HG03432 (cell line): ENCODE data around the gene ADARB1.

Source experiments
- ATAC-seq: cut with Tn5 transposase; IDR thresholded peaks from one replicate; pipeline ENCODE4 v1.9.1; 2021; ENCODE audit warnings: mild to moderate bottlenecking, moderate library complexity; ENCODE audit not compliant: unreplicated experiment

ADARB1 gene

GRCh38 chr21:45073301-45074047 is 906 bp upstream of the ADARB1 start:
- ATAC-seq, result no peak

DNA sequence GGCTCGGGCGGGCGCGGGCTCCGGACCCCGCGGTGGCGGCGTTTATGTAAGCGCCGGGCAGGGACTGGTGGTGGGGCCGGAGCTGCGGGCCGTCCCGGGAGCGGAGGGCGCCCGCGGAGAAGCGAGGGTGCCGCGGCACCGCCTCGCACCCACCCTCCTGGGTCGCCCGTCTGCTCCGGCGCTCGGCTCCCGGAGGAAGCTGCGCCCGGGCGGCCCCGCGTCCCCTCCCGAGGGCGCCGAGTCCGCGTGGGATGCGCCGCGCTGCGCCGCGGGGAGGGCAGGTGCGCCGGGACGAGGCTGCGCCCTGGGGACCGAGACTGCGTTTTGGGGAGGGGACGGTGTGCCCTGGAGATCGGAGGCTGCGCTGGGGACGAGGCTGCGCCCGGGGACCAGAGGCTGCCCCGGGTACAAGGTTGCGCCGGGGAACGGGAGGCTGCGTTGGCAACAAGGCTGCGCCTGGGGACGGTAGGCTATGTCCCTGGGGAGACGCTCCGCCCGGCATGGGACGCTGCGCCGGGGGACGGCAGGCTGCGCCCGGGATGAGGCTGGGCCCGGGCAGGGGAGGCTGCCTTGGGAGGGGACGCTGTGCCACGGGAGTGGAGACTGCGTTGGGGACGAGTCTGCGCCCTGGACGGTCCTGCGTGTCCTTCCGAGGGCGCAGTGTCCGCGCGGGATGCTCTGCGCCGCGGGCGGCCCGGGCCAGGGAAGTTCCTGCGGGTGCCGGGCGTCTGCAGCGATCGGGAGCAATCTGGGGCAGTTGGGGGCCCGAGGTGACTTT is 627 bp downstream of the ADARB1 start:
- ATAC-seq, result peak; percentile 28

DNA sequence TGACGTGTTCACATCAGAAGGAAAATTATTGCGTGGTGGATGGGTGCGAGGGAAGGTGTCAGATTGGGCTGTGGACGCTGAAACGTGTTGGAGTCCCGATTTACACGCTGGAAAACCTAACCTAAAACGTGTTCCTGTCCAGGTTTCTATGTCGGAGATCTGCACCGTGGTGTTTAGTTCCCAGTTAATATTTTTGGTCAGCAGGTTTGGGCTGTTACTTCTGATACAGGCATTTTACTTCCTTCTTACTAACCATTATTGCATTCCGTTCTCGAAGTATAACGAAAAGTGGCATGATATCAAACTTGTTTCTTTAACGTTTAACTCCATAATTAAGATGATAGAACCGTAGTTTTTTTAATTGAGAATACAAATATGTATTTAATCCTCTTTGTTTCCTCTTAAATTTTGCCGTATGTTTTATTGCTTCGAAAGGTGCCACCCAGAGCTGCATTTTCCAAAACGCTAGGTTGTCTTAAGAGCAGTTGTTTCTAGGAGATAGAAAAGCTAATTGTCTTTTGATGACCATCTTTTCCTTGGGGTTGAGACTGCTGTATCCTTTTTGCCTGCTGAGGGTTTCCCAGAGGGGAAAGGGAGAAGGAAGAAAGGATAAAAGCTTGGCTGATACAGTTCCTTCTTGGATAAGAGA is 1.3 kb downstream of the ADARB1 start:
- no peak for ATAC-seq

DNA sequence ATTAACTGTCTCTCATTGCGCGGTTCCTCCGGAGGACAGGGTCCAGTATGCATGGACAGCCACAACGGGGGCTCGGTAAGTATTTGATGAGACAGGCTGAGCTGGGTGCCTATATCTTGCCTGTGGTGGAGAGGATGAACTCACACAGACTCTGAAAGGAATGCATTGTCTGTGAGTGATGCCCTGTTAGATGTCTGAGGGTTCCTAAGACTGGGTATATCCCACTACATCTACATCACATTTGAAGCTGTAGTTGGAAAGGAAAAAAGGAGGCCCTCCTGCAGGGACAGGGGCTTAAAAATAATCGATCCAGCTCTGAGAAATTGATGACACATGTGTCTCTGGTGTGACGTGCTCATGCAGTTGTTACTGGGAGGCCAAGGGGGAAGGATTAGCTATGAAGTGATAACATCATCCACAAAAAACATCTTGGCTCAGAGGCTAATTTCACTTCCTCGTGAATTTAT is 1.9 kb downstream of the ADARB1 start:
- no peak for ATAC-seq

- no peak for ATAC-seq
Measured at GRCh38 chr21:45078371-45078770, 4.0 kb downstream of the ADARB1 start.

GRCh38 chr21:45078877-45079281 is 4.5 kb downstream of the ADARB1 start:
- no peak for ATAC-seq

GRCh38 chr21:45079351-45079750 is 5.0 kb downstream of the ADARB1 start:
- no peak for ATAC-seq

- no peak for ATAC-seq
Measured at GRCh38 chr21:45080232-45080631, 5.9 kb downstream of the ADARB1 start.

DNA sequence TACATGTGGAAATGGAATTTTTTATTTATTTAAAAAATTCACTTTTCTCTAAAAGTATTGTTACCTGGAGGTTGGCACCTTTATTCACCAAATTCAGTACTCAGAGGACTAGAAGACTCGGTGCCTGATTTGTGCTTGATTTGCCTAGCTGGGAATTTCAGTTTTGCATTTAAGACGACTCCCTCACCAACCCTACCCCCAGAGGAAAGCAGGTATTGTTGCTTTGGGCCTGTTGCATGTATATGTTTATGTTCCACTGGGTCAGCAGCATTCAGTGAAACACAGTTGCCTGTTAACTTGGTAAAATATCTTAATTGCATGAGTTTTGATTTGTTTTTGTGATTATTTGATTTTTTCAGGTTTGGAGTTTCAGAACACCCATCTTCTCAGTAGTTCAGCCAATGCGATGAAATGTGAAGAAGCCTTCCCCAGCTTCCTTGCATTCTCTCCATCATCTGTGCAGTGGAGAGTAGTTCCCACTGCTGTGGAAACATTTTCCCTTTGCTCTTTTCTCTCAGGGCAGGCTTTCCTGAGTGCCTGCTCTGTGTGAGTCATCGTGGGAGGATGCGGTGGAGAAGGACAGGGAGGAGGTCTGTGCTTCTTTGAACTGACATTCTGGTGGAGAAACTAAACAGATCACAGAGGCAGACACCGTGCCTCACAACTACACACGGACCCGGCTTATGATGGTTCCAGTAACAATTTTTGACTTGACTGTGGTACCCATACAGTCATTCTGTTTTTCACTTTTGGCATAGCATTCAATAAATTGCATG is 6.4 kb downstream of the ADARB1 start:
- no peak for ATAC-seq

DNA sequence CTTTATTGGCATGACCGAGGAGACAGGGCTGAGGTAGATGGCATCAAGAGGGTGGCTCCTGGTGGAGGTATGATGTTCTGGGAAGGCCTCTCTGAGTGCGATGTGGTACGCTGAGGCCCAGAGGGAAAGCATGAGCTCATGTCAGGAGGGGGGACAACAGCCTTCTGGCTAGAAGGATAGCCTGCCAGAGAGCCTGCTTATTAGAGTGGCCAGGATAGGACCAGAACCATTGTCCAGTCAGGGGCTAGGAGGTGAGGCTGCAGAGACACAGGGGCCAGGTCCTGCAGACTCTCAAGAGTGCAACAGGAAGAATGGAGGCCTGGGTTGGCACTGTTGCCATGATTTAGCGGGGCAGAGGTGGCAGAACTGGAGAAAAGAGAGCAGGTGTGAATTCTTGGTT is 7.3 kb downstream of the ADARB1 start:
- no peak for ATAC-seq

GRCh38 chr21:45082736-45083135 is 8.4 kb downstream of the ADARB1 start:
- ATAC-seq, result no peak

- ATAC-seq, result no peak
Measured at GRCh38 chr21:45084121-45084520, 9.7 kb downstream of the ADARB1 start.

DNA sequence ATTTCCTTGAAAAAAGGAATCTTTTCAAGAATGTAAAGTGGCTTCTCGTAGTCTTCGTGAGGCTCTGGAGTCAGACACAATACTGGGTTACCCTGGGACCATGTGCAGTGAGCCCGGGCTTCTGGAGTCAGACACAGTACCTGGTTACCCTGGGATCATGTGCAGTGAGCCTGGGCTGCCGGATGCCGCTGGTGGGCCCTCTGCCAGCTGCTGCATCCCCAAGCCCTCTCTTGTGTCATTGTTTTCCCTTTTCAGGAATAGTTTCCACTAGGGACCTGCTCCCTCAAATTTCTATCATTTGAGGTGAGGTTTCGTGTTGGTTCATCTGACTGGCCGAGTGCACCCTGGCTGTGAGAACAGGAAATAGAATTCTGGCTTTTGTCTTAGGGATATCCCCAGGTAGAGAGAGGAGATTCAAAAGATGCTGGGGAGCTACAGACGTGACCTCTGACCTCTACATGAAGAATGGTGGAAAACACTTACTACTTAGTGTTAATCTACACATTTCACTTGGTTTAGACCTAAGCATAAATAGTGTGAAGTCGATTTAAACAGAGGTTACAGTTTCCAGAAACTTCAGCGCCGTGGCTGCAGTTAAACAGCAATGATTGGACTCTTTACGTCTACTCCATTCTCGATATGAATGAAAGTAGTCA is 10.6 kb downstream of the ADARB1 start:
- no peak for ATAC-seq

- no peak for ATAC-seq
Measured at GRCh38 chr21:45085700-45086099, 11.3 kb downstream of the ADARB1 start.

- no peak for ATAC-seq
Measured at GRCh38 chr21:45086337-45086958, 12.1 kb downstream of the ADARB1 start.

- ATAC-seq, result no peak
Measured at GRCh38 chr21:45087022-45087823, 12.8 kb downstream of the ADARB1 start.

DNA sequence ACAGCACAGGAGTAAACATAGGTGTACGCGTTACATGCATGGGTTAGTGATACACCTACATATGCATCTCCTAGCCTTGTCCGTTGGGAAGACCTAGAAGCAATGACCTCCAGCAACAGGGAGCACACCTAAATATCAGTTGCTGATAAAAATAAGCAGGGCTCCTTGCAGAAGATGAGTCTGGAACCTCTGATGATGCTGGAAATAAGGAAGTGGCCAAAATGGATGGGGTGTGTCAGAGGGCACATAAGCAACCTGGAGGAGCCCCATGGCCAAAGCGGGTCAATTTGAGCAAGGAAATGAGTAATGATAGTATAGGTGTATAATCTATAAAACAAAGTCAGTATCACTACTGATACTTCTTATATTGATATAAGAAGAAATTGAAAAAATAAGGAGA is 13.7 kb downstream of the ADARB1 start:
- no peak for ATAC-seq

DNA sequence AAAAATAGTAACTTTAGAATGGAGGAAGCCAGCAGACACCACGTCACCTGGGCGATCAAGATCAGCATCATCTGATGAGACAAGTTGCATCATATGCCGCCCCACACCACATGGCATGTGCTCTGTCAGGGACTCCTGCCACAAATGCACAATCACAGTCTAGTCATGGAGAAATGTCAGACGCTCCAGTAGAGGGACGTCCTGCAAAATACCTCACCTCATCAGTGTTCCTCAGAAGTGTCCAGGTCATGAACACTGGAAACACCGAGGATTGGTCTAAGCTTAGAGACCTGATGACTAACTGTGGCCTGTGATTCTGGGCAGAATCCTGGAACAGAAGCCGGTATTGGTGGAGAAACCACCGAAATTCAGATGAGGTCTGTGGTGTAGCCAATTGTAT is 14.3 kb downstream of the ADARB1 start:
- ATAC-seq, result no peak

- ATAC-seq, result no peak
Measured at GRCh38 chr21:45089964-45090363, 15.6 kb downstream of the ADARB1 start.
